Globus pallidus (tissue), 1 donor: ENCODE data around the gene COL23A1.

ENCODE experiments used
- DNase-seq: peaks from one replicate; pipeline ENCODE4 v3.0.0-alpha.2; 2015; ENCODE audit warnings: low spot score

The COL23A1 gene

DNA sequence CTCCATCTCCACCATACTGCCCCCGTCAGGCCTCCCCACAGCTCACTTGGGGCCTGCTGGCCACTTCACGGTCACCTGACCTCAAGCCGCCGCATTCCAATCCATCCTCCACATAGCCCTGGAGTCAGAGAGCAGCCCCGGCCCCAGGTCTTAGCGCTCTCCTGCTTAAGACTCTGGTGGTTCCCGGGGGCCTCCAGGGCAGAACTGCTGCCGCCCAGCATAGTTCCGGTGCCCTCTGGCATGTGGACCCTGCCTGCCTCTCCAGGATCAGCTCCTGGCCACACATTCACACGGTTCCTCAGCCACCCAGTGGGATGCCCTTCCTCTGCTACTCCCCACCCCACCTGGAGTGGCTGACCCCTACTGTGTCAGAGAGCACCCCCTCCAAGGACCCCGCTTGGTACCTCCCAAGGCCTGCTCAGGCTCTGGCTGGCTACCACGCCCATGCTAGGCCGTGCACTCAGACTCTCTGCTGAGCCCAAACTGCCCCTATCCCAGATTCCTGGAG lies 366.3 kb downstream of the COL23A1 start:
- no peak for DNase-seq

DNA sequence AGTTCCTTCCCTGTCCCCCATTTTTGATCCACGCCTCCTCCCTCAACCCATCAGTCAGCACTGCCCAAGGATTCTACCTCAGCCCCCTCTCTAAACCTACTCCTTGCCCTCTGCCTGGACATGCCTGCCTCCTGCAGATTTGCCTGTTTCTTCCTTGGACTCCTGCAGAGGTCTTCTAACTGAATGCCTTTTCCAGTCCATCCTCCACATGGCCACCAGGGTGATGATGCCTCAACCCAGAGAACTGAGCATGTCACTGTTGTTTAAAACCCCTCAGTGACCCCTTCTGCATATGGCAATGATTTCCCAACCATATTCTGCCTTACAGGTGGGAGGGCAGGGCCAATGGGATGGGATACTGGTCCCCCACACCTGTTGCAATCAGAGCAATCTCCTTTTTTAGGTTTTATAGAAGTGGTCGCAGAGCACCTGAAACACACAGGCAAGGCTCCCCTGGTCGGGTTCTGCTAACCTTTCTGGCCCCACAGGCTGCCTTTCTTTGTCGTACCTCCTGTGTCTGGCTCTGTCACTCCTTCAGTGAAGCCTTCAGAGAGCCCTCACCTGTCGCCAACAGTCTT lies 366.9 kb downstream of the COL23A1 start:
- no peak for DNase-seq

DNA sequence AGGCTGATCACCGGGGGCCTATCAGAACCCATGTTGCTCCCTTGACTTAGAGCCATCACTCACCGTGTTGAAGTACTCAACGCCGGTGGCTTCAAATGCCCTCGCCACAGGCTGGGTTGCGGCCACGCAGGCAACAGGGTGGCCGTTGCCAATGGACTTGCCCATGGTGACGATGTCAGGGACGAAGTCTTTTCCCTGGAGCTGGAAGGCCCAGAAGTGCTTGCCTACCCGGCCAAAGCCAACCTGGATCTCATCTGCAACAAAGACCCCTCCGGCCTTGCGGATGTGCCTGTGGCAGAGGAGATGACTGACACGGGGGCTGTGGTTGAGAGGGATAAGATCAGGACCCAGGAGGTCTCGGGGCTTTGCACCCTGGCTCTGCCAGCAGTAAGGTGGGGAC lies 367.9 kb downstream of the COL23A1 start:
- DNase-seq: no peak

DNA sequence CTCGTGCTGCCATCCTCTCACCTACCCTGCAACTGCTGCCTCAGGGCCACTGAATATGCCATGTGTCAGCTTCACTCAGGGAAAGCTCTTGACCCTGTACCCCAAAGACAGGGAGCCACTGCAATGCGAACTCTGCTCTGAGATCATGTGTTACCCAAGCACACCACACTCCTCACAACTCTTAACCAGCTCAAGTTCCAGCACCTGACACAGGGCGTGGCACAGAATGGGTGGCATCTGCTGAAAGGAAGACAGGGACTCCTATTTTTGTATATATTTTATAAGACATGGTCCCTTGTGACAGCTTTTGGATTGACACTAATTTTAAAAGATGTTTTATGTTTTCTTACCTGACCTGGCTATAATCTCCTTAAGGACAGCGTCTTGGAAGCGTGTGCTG lies 368.3 kb downstream of the COL23A1 start:
- no peak for DNase-seq

DNA sequence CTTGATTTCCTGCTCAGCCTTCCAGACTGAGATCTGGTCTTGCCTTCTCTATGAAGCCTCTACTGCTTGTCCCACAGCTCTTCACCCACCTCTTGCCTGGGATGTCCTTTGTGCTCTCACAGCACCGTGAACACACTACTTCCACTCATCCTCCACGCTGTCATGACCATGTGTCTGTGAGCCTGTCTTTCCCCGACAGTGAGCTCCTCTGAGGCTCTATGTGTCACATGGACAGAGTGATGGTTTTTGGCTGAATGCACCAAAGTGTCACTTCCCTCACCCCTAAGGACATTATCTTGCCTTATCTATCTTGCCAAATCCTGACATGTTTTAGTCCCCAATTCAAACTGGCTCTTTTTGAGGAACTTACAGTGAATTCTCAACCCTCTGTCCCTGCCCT lies 368.9 kb downstream of the COL23A1 start:
- DNase-seq: no peak

DNA sequence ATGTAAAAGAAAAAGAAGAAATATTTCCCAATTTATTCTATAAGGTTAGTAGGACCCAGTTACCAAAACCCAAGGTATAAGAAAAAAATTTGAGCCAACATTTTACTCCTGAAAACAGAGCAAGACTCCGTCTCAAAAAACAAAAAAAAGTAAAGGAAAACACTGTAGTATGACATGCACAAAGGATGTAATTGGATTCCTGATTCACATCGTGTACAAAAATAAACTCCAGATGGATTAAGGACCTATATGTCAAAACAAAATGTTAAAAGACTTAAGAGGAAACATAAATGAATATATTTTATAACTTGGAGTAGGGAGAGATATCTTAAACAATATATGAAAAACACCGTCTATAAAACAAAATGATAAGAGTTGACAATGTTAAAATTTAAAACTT lies 371.4 kb downstream of the COL23A1 start:
- no peak for DNase-seq

DNA sequence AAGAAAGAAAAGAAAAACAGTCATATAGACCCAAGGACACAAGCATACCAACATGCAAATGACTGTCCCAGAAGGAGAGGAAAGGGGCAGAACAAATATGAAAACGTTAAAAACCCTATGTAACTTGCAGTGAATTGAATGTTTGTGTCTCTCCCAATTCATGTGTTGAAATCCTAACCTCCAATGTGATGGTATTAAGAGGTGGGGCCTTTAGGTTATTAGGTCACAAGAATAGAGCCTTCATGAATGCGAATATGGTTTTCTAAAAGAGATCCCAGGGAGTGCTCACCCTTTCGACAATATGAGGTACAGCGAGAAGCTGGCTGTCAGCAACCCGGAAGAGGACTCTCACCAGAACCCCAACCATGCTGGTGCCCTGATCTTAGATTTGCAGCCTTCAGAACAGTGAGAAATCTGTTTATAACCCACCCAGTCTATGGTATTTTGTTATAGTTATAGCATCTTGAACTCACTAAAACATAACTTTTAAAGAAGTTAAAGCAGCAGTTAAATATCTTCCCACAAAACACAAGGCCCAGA lies 371.9 kb downstream of the COL23A1 start:
- no peak for DNase-seq

DNA sequence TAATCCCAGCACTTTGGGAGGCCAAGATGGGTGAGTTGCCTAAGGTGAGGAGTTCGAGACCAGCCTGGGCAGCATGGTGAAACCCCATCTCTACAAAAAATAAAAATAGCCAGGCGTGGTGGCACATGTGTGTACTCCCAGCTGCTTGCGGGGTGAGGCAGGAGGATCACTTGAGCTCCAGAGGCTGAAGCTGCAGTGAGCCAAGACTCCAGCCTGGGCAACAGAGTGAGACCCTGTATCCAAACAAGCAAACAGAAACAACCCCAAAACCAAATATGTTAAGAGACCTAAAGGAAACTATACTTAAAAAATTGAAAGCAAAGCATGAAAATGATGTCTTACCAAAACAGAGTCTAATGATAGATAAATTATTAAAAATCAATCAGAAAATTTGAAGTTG lies 373.4 kb downstream of the COL23A1 start:
- DNase-seq: no peak

DNA sequence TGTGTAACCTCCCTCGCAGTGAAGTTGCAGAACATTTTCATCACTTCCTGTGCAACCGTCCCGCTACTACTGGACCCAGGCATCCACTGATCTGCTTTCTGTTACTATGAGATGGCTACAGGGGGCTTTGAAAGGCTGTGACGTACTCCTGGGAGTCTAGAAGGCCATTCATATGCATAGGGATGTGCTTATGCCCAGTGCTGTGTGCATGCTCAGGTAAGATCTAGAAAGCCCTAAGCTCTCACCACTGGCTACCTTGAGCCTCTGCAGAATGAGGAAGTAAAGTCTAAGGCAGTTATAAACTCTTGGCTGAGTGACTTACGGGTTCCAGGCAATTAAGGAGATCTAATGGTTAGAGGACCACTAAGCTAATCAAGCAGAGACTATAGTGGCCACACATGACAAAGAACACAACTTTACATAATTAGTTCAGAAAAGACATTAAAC lies 374.1 kb downstream of the COL23A1 start:
- no peak for DNase-seq

DNA sequence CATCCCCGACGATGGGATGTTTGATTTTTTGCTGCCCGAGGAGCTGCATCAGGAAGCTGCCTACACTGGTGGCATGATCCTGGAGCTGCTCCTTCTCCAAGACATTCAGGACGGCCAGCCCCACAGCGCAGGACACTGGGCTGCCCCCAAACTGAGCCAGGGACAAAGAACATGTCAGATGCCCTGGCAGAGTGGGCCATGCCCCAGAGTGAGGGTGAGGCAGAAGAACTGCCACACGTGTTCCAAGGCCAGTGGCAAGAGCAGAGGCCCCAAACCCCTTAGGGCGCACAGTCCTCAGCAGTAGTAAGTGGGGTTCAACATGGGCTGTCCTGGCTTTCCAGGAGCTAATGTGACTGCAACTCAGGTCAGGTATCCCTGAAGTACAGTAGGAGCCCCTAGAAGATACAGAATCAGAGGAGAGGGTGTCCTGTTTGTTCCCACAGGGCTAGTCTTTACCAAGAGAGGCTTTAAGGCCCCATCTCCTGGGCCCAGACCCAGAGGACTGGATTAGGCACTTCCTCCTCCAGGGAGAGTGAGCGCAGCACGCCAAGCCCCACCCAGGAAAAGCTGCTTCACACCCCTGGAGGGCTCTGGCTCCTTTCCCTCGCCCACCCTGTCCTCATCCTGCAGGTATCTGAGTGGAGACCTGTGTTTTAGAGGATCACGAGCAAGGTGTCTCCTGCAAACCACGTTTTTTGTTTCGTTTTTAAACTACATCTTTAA lies 374.8 kb downstream of the COL23A1 start:
- DNase-seq: no peak

DNA sequence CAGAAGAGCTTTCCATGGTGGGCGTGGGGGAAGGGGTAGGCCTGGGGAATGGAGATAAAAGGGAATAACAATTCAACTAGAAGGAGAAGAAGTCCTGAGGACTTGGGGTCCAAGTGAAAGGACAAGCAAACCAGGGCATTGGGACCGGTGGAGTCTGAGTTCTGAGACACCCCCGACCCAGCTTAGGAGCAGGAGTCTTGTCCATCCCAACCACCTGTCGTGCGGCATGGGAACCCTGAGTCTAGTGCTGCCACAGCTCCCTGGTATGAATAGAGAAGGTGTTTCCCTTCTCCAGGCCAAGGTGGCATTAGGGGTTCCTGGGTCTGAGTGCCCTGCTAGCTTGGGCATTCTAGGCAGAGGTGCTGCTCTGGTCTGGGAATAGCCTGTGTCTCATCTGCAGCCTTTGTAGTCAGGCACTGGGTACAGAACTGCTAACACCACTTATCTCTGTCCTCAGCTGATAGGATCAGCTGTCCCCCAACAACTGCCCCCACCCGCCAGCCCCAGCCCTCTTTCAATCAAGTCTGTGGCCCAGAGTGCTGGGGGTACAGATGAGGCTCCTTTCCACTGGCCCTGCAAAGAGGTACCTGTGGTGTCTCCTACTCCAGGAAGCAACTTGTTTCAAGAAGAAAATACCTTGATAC lies 375.9 kb downstream of the COL23A1 start:
- DNase-seq: no peak

DNA sequence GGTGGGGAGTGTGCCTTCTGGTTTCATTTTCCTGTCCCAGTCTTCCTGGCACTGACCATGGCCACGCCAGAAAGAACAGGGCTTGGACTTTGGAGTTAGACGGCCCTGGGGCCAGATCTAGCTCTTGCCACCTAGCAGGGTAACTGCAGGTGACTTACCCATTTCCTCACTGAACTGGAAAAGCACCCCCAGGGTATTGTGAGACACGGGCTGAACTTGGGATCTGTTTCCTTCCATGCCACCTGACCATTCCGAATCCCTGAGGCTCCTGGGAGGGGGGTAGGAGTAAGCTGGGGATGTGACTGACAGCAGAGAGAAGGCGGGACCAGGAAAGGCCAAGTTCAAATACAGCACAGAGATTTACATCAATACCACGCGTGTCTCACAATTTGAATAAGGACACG lies 376.4 kb downstream of the COL23A1 start:
- no peak for DNase-seq

DNA sequence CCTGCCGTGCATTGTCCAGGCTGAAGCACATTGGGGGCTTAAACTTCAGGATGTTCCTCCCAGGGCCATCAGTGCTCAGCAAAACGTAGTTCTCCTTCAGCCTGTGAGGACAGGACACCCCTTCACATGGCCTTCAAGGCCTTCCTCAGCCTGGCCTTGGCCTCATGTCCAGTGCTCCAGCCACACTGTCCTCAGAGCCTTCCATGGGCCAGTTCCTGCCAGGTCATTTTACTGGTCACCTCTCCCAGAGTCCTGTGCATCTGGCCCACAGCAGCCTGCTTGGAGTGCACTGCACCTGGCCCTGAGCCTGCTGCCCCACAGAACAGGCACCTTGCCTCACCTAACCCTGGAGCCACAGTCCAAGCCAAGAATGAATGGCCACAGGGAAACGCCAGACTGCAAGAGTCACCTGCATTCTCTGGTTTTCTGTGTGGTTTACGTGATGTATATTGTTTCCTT lies 377.2 kb downstream of the COL23A1 start:
- DNase-seq: no peak

DNA sequence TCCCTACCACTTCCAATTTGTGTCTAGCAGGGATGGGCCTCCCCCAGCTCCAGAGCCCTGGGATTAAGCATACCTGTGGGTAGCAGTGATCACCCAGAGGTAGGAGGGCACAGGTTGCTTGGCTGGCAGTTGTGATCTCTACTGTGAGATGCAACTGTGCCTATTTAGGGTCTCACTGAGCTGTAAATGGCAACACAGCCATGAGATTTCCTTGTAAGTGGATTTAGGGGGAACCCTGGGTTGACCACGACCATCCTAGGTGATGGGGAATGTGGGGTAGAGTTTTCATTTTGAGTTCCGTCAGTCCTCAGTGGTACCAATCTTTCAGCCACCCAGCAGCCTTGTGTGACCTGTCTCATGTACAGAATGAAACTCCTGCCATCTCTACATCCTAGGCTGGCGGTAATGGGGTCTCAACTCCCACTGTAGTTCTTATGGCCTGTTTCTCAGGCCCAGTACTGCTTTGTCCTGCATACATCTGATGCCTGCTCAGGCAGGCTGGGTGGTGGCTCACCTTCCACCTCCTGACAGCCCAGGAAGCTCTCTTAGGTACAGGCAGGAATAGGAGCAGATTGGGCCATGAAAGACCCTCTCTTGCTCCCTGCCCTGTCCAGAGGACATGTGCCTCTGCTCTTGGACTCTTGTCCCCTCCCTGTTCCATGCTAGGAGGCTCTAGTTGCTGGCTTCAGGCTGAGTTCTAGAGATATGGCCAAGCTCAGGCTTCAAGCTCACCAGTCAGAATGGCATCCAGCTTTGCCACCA lies 377.8 kb downstream of the COL23A1 start:
- DNase-seq: no peak

DNA sequence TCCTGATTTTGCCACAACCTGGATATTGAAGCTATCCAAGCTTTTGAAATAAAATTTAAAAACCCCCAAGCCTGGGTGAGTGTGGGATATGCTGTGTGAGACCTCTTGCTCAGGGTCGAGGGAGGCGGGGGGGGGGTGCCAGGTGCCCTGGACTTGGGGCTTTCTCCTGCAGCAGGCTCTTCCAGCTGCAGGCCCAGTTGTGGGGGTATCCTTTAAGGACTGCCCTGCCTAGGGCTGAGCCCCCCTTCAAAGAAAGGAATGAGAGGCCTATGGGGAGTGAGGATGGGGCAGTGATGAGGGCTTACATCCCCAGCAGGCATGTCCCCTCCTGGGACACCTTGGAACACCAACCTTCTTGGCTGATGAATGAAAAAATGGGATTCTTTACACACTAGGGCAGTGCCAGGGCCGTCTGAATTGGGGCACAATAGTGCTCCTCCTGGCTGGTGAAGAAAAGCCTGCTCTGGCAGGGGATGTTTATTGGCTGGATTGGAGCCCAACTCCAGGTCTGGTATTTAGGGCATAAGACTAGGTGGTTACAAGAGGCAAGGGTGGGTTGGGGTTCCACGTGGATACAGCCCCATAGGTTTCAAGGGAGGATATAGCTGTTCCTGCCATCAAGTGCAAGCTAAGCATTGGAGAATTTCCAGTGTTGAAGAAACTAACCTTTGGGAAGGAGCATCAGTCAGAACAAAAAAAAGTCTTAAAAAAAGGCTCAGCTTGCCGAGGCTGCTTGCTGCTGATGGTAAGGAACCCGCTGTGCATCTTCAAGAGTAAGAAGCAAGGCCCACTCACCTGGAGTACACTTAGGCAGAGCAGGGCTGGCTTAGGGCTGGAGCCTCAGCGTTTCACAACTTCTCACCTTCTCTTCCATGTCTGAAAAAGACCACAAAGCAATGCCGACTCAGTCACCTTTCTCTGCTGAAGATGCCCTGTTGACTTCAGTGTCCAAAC lies 378.8 kb downstream of the COL23A1 start:
- DNase-seq: no peak

DNA sequence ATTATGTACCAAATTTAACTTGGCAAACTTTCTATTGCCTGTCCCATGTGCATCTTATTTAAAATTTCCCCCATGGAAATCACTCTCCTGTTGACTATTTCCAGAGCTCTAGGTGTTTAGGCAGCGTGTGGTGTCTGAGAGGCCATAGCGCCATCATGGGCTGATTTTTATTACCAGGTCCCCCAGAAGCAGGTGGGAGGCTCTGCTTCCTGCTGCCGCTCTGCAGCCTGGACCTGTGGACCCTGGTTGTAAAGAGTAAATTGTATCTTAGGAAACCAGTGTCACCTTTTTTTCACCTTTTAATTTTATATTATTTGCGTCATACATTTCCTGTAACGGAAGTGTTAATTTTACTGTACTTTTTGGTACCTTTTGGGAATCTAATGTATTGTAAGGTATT lies 379.5 kb downstream of the COL23A1 start:
- DNase-seq: no peak

DNA sequence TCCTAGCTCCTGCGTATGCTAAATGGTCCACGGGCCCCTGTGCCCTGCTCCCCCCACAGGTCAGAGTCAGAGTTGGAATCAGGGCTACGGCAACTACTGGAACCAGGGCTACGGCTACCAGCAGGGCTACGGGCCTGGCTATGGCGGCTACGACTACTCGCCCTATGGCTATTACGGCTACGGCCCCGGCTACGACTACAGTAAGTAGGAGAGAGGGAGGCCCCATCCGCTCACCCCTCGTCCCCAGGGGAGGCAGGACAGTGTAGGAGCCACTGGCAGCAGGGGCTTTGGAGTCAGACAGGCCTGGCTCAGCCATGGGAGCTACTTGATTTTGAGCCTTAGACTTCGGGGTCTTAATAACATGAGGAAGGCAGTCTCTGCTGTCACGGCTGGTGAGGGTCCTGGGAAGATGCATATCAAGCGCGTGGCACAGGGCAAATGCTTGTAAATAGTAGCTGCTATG lies 380.1 kb downstream of the COL23A1 start:
- no peak for DNase-seq

DNA sequence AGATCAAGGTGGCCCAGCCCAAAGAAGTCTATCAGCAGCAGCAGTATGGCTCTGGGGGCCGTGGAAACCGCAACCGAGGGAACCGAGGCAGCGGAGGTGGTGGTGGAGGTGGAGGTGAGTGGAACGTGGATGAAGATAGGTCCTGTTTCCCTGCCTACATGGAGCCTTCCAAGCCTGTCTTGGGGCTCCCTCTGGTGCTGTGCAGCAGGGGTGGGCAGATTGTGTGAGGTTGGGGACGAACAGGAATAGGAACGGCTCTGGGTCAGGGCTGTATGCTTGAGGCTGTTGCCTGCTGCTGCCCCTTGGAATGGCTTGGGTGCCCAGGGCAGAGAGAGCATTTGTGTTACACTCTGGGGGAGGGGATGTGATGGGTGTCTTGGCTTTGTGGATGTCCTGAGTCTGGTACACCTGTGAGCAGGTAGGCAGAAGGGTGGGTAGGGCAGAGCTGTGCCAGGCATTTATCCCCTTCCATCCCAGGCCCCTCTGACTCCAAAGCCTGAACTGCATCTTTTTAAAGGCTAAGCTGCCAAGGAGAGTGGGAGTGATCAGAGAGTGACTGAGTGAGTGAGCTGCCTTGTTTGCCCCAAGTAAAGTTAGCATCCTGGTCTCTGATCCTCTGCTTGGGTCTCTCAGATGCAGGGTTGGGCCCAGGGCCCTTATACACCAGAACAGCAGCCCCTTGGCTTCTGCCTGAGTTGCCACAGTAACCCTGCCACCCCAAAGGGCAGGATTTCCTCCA lies 380.7 kb downstream of the COL23A1 start:
- no peak for DNase-seq

DNA sequence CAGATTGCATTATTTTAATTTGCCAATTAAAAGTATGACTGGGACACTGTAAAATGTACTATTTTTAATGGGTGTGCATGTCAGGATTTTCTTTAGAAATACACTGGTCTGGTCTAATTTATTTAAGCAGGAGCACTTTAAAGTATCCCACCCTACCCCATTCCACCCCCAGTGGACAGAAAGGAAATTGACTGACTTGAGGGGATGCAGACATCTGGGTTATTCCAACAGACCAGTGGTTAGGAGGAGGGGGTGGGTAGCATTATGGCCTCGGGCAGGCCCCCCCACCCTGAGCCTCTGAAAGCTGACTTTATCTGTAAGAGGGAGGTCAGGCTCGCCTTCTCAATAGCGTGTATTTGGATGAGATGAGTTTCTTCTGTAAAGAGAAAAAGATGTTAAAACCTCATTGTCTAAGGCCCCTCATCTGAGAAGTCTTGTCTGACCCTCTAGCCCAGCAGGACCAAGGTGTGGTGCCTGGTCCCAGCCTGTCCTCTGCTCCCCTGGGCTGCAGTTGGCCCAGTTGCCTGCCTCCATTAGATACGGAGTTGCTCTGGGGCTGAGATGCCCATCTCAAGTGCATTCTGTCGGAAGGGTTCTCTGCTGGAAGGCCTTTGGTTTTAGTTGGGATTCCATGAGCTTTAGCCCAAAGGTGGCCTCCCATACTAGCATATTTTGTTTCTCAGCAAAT lies 381.5 kb downstream of the COL23A1 start:
- DNase-seq: no peak

DNA sequence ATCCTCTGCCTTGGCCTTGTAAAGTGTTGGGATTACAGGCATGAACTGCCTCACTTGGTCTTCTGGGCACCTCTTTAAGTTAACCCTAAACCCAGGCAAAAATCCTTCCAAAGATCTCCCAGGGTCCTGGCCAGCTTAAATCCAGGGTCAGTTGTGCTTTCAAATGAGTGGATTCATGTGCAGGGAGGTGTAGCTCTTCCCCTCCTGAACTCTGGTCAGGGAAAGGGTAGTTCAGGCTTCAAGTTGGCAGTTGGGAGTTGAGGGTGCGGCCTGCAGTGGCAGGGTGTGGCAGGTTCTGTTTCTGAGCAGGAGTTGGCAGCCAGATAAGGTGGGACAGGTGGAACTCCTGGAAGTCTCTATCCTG lies 382.3 kb downstream of the COL23A1 start:
- no peak for DNase-seq
